Body of pancreas (tissue), 4 donors: ENCODE results near the gene CAPN2.

Experiments used
- CTCF ChIP-seq, 7 experiments: fragments of 450-650 bp in 4 of 7; fragments of 200-600 bp in 3 of 7; sonication (generic) in 3 of 7; IDR thresholded peaks; one replicate each; pipeline ENCODE4 v1.5.1; 2016 to 2019; ENCODE audit warnings: antibody characterized with exemption in 7 of 7
- POLR2A ChIP-seq, 3 donors: fragments of 450-650 bp; IDR thresholded peaks; one replicate each; pipeline ENCODE4 v1.6.1; 2016; ENCODE audit warnings: antibody characterized with exemption in 3 of 3, mild to moderate bottlenecking in 2 of 3

- TF ChIP-seq CTCF (IDR thresholded peaks at IDR 0.05) (no peak), POLR2A (IDR thresholded peaks at IDR 0.05) (no peak)
These were observed 64.6 kb downstream of the CAPN2 start for GRCh38 chr1:223776826-223777454.
